DMS79 (cell line): ENCODE measurements around the gene PDRG1.

Experiments used
- DNase-seq: peaks from one replicate; lab custom pipeline; 2025; lab: John Stamatoyannopoulos, UW

The PDRG1 gene

DNA sequence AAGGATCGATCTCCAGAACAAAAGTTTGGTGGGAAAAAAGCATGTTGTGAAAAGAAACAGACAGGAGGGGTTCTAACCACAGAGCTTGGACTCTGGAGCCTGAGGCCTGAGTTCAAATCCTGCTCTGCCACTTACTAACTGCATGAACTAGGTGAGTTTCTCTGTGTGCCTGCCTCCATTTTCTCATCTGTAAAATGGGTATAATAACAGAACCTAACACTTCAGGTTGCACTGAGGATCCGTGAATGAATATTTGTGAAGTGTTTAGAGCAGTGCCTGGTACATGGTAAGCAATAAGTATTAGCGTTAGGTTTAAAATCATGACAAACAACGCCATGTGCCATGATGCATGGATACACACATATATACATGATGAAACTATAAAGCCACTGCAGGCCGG lies 44.8 kb downstream of the PDRG1 start:
- DNase-seq, result no peak

DNA sequence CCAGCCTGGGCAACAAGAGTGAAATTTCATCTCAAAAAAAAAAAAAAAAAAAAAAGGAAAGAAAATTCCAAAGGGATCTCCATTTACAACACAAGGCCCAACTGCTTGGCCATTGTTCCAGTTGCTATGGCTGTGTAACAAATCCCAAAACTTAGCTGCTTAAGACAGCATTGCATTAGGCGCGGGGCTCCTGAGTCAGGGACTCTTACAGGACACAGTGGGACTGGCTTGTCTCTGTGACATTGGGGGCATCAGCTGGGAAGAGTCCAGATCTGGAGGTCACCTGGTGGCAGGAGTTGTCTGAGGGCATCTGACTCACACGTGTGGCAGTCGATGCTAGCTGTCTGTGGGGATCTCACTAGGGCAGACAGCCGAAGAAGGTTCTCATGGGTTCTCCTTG lies 45.8 kb downstream of the PDRG1 start:
- DNase-seq, result no peak

- DNase-seq, result no peak
Observed at GRCh38 chr20:31903627-31904386, 48.0 kb downstream of the PDRG1 start.

GRCh38 chr20:31901615-31902014 lies 50.2 kb downstream of the PDRG1 start:
- DNase-seq, result no peak

DNA sequence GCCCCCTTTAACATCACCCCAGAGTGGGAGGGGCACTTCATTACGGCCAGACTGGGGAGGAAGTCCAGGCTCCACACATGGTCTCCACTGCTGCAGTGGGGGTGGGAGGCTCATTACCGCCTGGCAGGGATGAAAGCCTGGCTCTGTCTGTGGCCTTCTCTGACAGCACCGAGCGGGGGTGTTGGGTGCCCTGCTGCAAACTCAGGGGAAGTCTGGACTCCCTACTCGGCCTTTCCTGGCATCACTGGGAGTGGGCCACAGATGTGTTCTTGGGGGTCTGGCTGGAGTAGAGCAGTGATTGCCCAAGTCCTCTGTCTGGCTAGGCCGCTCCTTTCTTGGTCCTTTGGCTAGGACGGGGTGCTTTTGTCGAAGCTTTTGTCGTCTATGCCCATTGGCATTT lies 54.3 kb downstream of the PDRG1 start:
- no peak for DNase-seq

DNA sequence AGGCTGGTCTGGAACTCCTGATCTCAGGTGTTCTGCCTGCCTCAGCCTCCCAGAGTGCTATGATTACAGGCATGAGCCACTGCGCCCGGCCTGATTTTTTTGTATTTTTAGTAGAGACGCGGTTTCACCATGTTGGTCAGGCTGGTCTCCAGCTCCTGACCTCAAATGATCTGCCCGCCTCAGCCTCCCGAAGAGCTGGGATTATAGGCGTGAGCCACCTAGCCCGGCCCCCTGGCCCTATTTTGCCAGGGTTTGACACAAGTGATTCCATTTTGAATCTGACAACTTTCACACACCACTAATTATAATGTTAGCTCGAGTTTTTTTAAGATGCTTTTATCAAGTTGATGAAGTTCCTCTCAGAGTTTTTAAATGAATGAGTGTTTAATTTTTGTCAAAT lies 55.8 kb downstream of the PDRG1 start:
- no peak for DNase-seq

- DNase-seq, result no peak
Observed at GRCh38 chr20:31894980-31895675, 56.7 kb downstream of the PDRG1 start.
